ENCODE measurements around the gene THSD4. TPM values are rescaled to one million over a fixed set of nuclear protein-coding genes. Genes with fewer than 3 reads are reported as not detected.

Gene THSD4
- total RNA-seq, 4 donors from 2014 or later, result 39.4 to 232 (median 127) TPM

- 59 to 73% methylated on average over 2 of the region's 2 CpGs for WGBS, 2 donors
- DNase-seq, result no peak
- Histone ChIP-seq H3K27ac (no peak overlapping the region), H3K4me3 (no peak overlapping the region), H3K9me3 (no peaks in the 10 kb centered on the region), H3K27me3 (no peaks in the 10 kb centered on the region), H3K4me1 (no peaks in the 10 kb centered on the region), H3K36me3 (no peaks in the 10 kb centered on the region)
- intact Hi-C loops (cut with DNase I), result no loop called here
- TF ChIP-seq POLR2A (IDR thresholded peaks at IDR 0.05), result no peak
- no peak for TF ChIP-seq CTCF (IDR thresholded peaks at IDR 0.05)
Measured at GRCh38 chr15:71426792-71427191, 311.5 kb downstream of the THSD4 start.

GRCh38 chr15:71430782-71431181 lies 315.5 kb downstream of the THSD4 start:
- no peaks in the 10 kb centered on the region for H3K27me3 ChIP-seq
- intact Hi-C loops (cut with DNase I), result no loop called here
- TF ChIP-seq POLR2A (IDR thresholded peaks at IDR 0.05) (no peak), CTCF (IDR thresholded peaks at IDR 0.05) (no peak)
- H3K36me3 ChIP-seq, result no peaks in the 10 kb centered on the region
- H3K9me3 ChIP-seq, result no peaks in the 10 kb centered on the region
- no peak overlapping the region for H3K27ac ChIP-seq
- 72 to 89% methylated on average over 2 of the region's 2 CpGs for WGBS, 2 donors
- H3K4me1 ChIP-seq, result no peaks in the 10 kb centered on the region
- H3K4me3 ChIP-seq, result no peak overlapping the region
- no peak for DNase-seq

DNA sequence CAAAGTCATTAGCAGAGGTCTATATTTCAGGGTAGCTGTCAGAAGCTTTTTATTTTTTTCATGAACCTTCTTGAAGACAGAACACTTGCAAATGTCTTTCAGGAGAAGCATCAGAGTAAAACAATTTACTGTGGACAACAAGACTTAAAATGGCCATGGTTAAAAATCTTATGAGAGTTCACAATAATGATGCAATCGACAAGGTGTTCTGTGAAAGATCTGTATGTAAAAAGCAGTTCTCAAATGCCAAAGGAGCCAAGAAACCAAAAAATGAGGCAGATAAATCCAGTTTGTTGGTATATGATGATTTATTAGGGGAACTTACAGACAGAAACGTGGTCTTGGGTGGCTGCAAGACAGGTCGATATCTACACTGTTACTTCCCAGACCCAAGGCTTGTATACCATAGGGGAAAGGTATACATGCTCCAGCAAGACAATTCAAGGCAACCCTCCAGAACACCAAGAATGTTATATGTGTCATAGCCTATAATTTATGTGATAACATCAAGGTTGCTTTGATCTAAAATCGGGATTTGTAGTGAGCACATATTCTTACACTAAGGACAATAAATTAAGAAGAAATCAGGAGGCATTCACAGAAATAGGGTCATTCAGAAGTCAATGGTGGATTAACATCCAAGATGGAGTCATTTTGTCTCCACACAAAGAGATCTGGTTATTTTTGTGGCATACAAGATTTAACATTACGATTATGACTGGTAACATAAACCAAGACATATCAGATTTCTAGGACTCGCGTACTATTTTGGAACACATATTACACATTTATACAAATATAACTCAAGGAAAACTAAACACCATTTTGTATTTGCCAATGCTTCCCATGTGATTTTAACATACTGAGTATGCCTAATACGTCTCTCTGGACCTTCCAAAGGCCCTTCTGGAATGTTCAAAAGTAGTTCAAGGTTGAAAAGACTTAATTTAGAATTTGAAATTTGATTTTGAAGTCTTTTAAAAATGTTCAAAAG lies 316.4 kb downstream of the THSD4 start:
- 60 to 81% methylated on average over 8 of the region's 8 CpGs for WGBS, 2 donors
- Histone ChIP-seq H3K27ac (peak overlapping the region in 1 of 4 donors; percentile 9), H3K9me3 (no peaks in the 10 kb centered on the region), H3K4me3 (no peak overlapping the region), H3K4me1 (no peaks in the 10 kb centered on the region), H3K27me3 (no peaks in the 10 kb centered on the region), H3K36me3 (no peaks in the 10 kb centered on the region)
- TF ChIP-seq POLR2A (IDR thresholded peaks at IDR 0.05) (no peak), CTCF (IDR thresholded peaks at IDR 0.05) (no peak)
- intact Hi-C loops (cut with DNase I), result no loop called here
- no peak for DNase-seq

- Histone ChIP-seq H3K4me1 (no peaks in the 10 kb centered on the region), H3K9me3 (no peaks in the 10 kb centered on the region), H3K27me3 (no peaks in the 10 kb centered on the region), H3K4me3 (no peak overlapping the region), H3K27ac (no peak overlapping the region), H3K36me3 (no peaks in the 10 kb centered on the region)
- WGBS, 2 donors, result 100% methylated on average over 1 of the region's 1 CpG; no CpG with 5 or more reads in 1 of the 2 donors
- intact Hi-C loops (cut with DNase I), result no loop called here
- TF ChIP-seq CTCF (IDR thresholded peaks at IDR 0.05) (no peak), POLR2A (IDR thresholded peaks at IDR 0.05) (no peak)
- DNase-seq, result no peak
Measured at GRCh38 chr15:71433402-71433801, 318.1 kb downstream of the THSD4 start.

- WGBS, 2 donors, result 51 to 60% methylated on average over 2 of the region's 2 CpGs
- Histone ChIP-seq H3K36me3 (no peaks in the 10 kb centered on the region), H3K9me3 (no peaks in the 10 kb centered on the region), H3K4me3 (no peak overlapping the region), H3K27ac (no peak overlapping the region), H3K4me1 (no peaks in the 10 kb centered on the region), H3K27me3 (no peaks in the 10 kb centered on the region)
- intact Hi-C loops (cut with DNase I), result no loop called here
- DNase-seq, result no peak
- no peak for TF ChIP-seq POLR2A (IDR thresholded peaks at IDR 0.05)
- TF ChIP-seq CTCF (IDR thresholded peaks at IDR 0.05), result no peak
Measured at GRCh38 chr15:71434774-71435173, 319.5 kb downstream of the THSD4 start.
